Measurements from ENCODE around the gene ZNF225. TPM values are rescaled to one million over a fixed set of nuclear protein-coding genes. Genes with fewer than 3 reads are reported as not detected.
"Not testable (repeated sequence)": the region's sequence is repeated elsewhere in the genome, so short reads cannot be mapped to it uniquely, and the experiment has no call there.

The ZNF225 gene
- polyA plus RNA-seq, 1 donor from 2014 or later = 1.9 TPM

- H3K9me3 Mint-ChIP-seq = peaks cover 19 to 42% (median 34%) of the 10 kb centered on the region in 3 donors
- H3K4me3 Mint-ChIP-seq, H3K27ac Mint-ChIP-seq, H3K4me1 Mint-ChIP-seq, H3K27me3 Mint-ChIP-seq: not testable (repeated sequence)
- peaks cover 61% of the 10 kb centered on the region for H3K36me3 Mint-ChIP-seq
Observed at GRCh38 chr19:44121162-44121561, 8.0 kb downstream of the ZNF225 start.

- Mint-ChIP-seq H3K4me3 (no peak overlapping the region), H3K4me1 (no peaks in the 10 kb centered on the region), H3K27me3 (no peaks in the 10 kb centered on the region), H3K9me3 (peaks cover 6 to 29% (median 14%) of the 10 kb centered on the region in 3 donors), H3K36me3 (peaks cover 21% of the 10 kb centered on the region), H3K27ac (no peak overlapping the region)
Observed at GRCh38 chr19:44131955-44132354, 18.8 kb downstream of the ZNF225 start.

GRCh38 chr19:44141191-44142058 lies 28.2 kb downstream of the ZNF225 start, which contains the start of gene ZNF234:
TSS of gene ZNF234 (plus strand) at chr19:44141554. CDS start at chr19:44144633, 3,079 bp downstream.
- H3K9me3 Mint-ChIP-seq = peaks cover 5 to 9% (median 8%) of the 10 kb centered on the region in 3 donors
- H3K27me3 Mint-ChIP-seq = no peaks in the 10 kb centered on the region
- peak within 1 kb of the TSS; percentile 93 to 98 (median 97) for H3K4me3 Mint-ChIP-seq
- H3K36me3 Mint-ChIP-seq = peaks cover 21% of the 10 kb centered on the region
- H3K4me1 Mint-ChIP-seq = peaks cover 17 to 24% (median 20%) of the 10 kb centered on the region in 3 donors
- H3K27ac Mint-ChIP-seq = peak within 1 kb of the TSS in 2 of 3 donors; percentile 86 to 96

DNA sequence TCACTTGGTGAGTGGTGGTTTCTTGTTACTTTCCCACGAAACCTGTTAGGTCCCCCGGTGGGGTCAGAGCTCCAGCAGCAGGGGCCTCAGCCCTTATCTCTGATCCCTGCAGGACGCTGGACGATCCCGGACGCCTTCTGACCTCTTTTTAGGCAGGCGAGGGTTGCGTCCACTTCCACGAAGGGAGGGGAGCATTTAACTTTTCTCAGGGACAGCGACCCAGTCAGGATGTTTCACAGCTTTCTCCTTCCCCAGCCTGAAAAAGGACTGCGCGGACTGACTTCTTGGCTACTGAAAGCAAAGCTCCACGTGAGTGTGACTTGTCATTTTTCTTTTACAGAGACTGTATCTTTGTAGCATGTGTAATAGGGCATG lies 28.8 kb downstream of the ZNF225 start:
- peaks cover 17 to 24% (median 20%) of the 10 kb centered on the region in 3 donors for H3K4me1 Mint-ChIP-seq
- peak overlapping the region in 2 of 3 donors; percentile 73 to 86 for H3K27ac Mint-ChIP-seq
- no peaks in the 10 kb centered on the region for H3K27me3 Mint-ChIP-seq
- H3K9me3 Mint-ChIP-seq = peaks cover 5 to 8% (median 5%) of the 10 kb centered on the region in 3 donors
- H3K36me3 Mint-ChIP-seq = peaks cover 21% of the 10 kb centered on the region
- peak overlapping the region; percentile 93 to 98 (median 97) for H3K4me3 Mint-ChIP-seq

DNA sequence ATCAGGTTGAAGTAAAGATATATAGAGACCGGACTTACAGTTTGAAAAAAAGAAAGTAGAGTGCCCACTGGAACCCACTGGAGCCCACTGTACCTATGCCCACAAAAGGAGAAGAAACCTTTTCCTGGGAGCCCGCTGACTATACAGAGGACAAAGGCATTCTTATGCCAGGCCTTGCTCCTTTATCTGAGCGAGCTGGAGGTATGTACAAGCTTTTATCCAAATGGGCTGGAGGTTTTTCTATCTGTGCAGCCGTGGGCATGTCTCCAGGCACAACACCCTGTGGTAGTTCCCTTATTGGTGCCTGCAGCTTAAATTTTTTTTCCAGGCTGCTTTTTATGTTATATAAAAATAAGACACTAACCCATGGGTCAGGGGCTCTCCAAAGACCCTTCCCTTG lies 36.6 kb downstream of the ZNF225 start:
- Mint-ChIP-seq H3K27me3 (no peaks in the 10 kb centered on the region), H3K27ac (no peak overlapping the region), H3K4me1 (peaks cover 0 to 4% (median 0%) of the 10 kb centered on the region in 3 donors), H3K36me3 (peaks cover 55% of the 10 kb centered on the region), H3K4me3 (no peak overlapping the region), H3K9me3 (peaks cover 10 to 29% (median 16%) of the 10 kb centered on the region in 3 donors)

DNA sequence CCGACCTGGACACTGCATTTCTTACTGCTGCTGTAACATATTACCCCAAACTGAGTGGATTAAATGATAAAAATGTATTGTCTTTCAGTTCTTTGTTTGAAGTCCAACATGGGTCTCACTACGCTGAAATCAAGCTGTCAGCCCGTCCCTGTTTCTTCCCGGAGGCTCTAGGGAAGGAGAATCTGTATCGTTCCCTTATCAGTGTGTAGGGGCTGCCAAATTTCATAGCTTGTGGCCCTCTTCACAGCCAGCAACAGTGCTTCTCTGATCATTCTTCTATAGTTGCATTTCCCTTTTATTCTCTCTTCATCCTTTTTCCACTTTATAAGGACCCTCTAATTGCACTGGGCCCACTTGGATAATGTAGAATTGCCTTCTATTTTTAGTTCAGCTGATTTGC lies 38.3 kb downstream of the ZNF225 start:
- H3K27ac Mint-ChIP-seq = no peak overlapping the region
- H3K4me1 Mint-ChIP-seq = peaks cover 0 to 4% (median 0%) of the 10 kb centered on the region in 3 donors
- H3K9me3 Mint-ChIP-seq = peaks cover 12 to 35% (median 21%) of the 10 kb centered on the region in 3 donors
- H3K27me3 Mint-ChIP-seq = no peaks in the 10 kb centered on the region
- peaks cover 46% of the 10 kb centered on the region for H3K36me3 Mint-ChIP-seq
- no peak overlapping the region for H3K4me3 Mint-ChIP-seq

DNA sequence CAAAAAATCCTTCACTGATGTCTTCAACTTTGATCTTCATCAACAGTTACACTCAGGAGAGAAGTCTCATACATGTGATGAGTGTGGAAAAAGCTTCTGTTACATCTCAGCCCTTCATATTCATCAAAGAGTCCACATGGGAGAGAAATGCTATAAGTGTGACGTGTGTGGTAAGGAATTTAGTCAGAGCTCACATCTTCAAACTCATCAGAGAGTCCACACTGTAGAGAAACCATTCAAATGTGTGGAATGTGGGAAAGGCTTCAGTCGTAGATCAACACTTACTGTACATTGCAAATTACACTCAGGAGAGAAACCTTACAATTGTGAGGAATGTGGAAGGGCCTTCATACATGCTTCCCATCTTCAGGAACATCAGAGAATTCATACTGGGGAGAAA lies 43.3 kb downstream of the ZNF225 start:
- Mint-ChIP-seq H3K36me3 (peaks cover 34% of the 10 kb centered on the region), H3K4me3 (no peak overlapping the region), H3K27ac (no peak overlapping the region), H3K9me3 (peaks cover 18 to 50% (median 44%) of the 10 kb centered on the region in 3 donors), H3K27me3 (no peaks in the 10 kb centered on the region), H3K4me1 (no peaks in the 10 kb centered on the region)

DNA sequence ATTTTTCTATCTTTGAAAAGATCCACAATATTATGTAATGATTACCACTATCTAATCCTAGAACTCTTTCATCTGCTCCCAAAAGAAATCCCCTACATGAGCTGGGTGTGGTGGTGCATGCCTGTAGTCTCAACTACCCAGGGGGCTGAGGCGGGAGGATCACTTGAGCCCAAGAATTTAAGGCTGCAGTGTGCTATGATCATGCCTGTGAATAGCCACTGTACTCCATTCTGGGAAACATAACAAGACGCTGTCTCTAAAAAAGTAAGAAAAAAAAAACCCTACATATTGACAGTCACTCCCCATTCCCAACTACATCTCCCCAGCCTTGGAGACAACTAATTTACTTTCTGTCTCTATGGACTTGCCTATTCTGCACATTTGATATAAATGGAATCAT lies 50.6 kb downstream of the ZNF225 start:
- Mint-ChIP-seq H3K27me3 (no peaks in the 10 kb centered on the region), H3K27ac (peak overlapping the region in 1 of 3 donors; percentile 72), H3K9me3 (peaks cover 19 to 37% (median 28%) of the 10 kb centered on the region in 3 donors), H3K4me1 (peaks cover 19 to 27% (median 23%) of the 10 kb centered on the region in 3 donors), H3K36me3 (peaks cover 13% of the 10 kb centered on the region), H3K4me3 (peak overlapping the region in 1 of 4 donors; percentile 16)

- peaks cover 18 to 37% (median 28%) of the 10 kb centered on the region in 3 donors for H3K9me3 Mint-ChIP-seq
- H3K27ac Mint-ChIP-seq = peak overlapping the region in 2 of 3 donors; percentile 19 to 97
- H3K36me3 Mint-ChIP-seq = peaks cover 15% of the 10 kb centered on the region
- H3K4me3 Mint-ChIP-seq = peak overlapping the region; percentile 92 to 100 (median 97)
- no peaks in the 10 kb centered on the region for H3K27me3 Mint-ChIP-seq
- H3K4me1 Mint-ChIP-seq = peaks cover 19 to 27% (median 23%) of the 10 kb centered on the region in 3 donors
Observed at GRCh38 chr19:44164327-44164672, 51.1 kb downstream of the ZNF225 start.

GRCh38 chr19:44164673-44165512 lies 51.7 kb downstream of the ZNF225 start, which contains the start of gene ZNF226:
TSS of gene ZNF226 (plus strand) at chr19:44165100. CDS start at chr19:44170081, 4,981 bp downstream.
- Mint-ChIP-seq H3K27me3 (no peaks in the 10 kb centered on the region), H3K36me3 (peaks cover 18% of the 10 kb centered on the region), H3K4me3 (peak within 1 kb of the TSS; percentile 92 to 100 (median 97)), H3K27ac (peak within 1 kb of the TSS; percentile 19 to 97 (median 97)), H3K4me1 (peaks cover 19 to 27% (median 23%) of the 10 kb centered on the region in 3 donors), H3K9me3 (peaks cover 15 to 37% (median 25%) of the 10 kb centered on the region in 3 donors)

DNA sequence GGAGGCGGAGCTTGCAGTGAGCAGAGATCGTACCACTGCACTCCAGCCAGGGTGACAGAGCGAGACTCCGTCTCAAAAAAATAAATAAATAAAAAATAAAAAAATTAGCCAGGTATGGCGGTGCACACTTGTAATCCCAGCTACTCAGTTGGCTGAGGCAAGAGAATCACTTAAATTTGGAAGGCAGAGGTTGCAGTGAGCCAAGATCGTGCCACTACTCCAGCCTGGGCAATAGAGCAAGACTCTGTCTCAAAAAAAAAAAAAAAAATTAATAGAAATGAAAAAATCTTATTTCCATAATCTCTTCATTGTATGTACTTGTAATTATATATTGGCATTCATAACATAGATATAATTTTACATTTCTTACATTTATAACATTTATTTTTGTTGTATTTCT lies 57.5 kb downstream of the ZNF225 start:
- H3K4me3 Mint-ChIP-seq, H3K27ac Mint-ChIP-seq, H3K27me3 Mint-ChIP-seq: not testable (repeated sequence)
- Mint-ChIP-seq H3K9me3 (peaks cover 25 to 44% (median 34%) of the 10 kb centered on the region in 3 donors), H3K4me1 (peaks cover 10 to 16% (median 10%) of the 10 kb centered on the region in 3 donors), H3K36me3 (peaks cover 55% of the 10 kb centered on the region)

- no peaks in the 10 kb centered on the region for H3K4me1 Mint-ChIP-seq
- H3K27me3 Mint-ChIP-seq = no peaks in the 10 kb centered on the region
- H3K27ac Mint-ChIP-seq = no peak overlapping the region
- H3K36me3 Mint-ChIP-seq = peaks cover 51% of the 10 kb centered on the region
- H3K4me3 Mint-ChIP-seq = no peak overlapping the region
- H3K9me3 Mint-ChIP-seq = peaks cover 28 to 56% (median 50%) of the 10 kb centered on the region in 3 donors
Observed at GRCh38 chr19:44176590-44176989, 63.4 kb downstream of the ZNF225 start.

- H3K9me3 Mint-ChIP-seq = peaks cover 17 to 60% (median 48%) of the 10 kb centered on the region in 3 donors
- no peaks in the 10 kb centered on the region for H3K27me3 Mint-ChIP-seq
- no peak overlapping the region for H3K27ac Mint-ChIP-seq
- H3K4me3 Mint-ChIP-seq = no peak overlapping the region
- peaks cover 0 to 2% (median 0%) of the 10 kb centered on the region in 3 donors for H3K4me1 Mint-ChIP-seq
- peaks cover 15% of the 10 kb centered on the region for H3K36me3 Mint-ChIP-seq
Observed at GRCh38 chr19:44180968-44181367, 67.8 kb downstream of the ZNF225 start.

DNA sequence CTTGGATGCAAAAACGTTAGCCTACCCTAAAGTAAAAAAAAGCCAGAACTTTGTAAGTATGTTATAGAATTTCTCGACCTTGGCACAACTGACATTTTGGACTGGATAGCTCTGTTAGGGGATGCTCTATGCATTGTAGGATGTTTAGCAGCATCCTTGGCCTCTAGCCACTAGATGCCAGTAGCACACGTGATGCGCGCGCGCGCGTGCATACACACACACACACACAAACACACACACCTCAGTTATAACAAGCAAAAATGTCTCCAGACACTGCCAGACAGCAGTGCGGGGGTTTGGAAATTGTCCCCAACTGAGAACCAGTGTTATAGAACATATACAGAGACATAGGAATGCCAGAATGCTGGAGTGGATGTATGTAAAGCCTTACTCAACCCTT lies 68.9 kb downstream of the ZNF225 start:
- Mint-ChIP-seq H3K27ac (no peak overlapping the region), H3K9me3 (peaks cover 17 to 52% (median 40%) of the 10 kb centered on the region in 3 donors), H3K4me3 (peak overlapping the region in 1 of 4 donors; percentile 68), H3K4me1 (peaks cover 0 to 2% (median 0%) of the 10 kb centered on the region in 3 donors), H3K36me3 (peaks cover 5% of the 10 kb centered on the region), H3K27me3 (no peaks in the 10 kb centered on the region)

Data from IgD-negative memory B cell (primary cell).